CD14-positive monocyte (primary cell): ENCODE results near the gene SLC6A7. TPM values are rescaled to one million over a fixed set of nuclear protein-coding genes. Genes with fewer than 3 reads are reported as not detected.

Source experiments
- DNase-seq, 3 donors: peaks; one replicate each; pipeline ENCODE4 v3.0.0-alpha.2; 2011 to 2022
- H2AFZ ChIP-seq: 2 replicates; pipeline ENCODE4 v1.6.0; 2012; ENCODE audit warnings: mild to moderate bottlenecking, low read depth, low read length, inconsistent platforms; ENCODE audit not compliant: insufficient read depth, poor library complexity, severe bottlenecking
- H3K27ac ChIP-seq, 2 donors: 1 replicate in 1 of 2; 2 replicates in 1 of 2; pipeline ENCODE4 v1.5.1; 2012 to 2013; ENCODE audit warnings: low read length in 2 of 2, control low read depth in 1 of 2, inconsistent platforms in 1 of 2, low read depth in 1 of 2, mild to moderate bottlenecking in 1 of 2
- H3K27me3 ChIP-seq, 2 donors: one replicate each; pipeline versions ENCODE4 v1.6.0 to v1.6.1; 2011 to 2013; ENCODE audit warnings: low read length in 2 of 2; ENCODE audit not compliant: control insufficient read depth in 2 of 2, insufficient read depth in 2 of 2
- H3K36me3 ChIP-seq, 2 donors: replicated peaks in 1 of 2; 1 replicate in 1 of 2; 2 replicates in 1 of 2; pipeline versions ENCODE4 v1.5.1 to v1.6.1; 2012 to 2013; ENCODE audit warnings: low read length in 2 of 2, control low read depth in 1 of 2, inconsistent platforms in 1 of 2, mild to moderate bottlenecking in 1 of 2; ENCODE audit not compliant: insufficient read depth in 2 of 2, control insufficient read depth in 1 of 2
- H3K4me1 ChIP-seq, 2 donors: 1 replicate in 1 of 2; 2 replicates in 1 of 2; pipeline versions ENCODE4 v1.5.1 to v1.6.1; 2012 to 2013; ENCODE audit warnings: low read length in 2 of 2, control low read depth in 1 of 2, inconsistent platforms in 1 of 2, mild to moderate bottlenecking in 1 of 2, moderate library complexity in 1 of 2; ENCODE audit not compliant: insufficient read depth in 2 of 2, control insufficient read depth in 1 of 2
- H3K4me2 ChIP-seq: replicated peaks from 2 replicates; pipeline ENCODE3; 2012; ENCODE audit warnings: low read length, moderate library complexity, mild to moderate bottlenecking; ENCODE audit not compliant: poor library complexity, severe bottlenecking; ENCODE audit errors: extremely low read depth
- H3K4me3 ChIP-seq, 3 experiments: fragments of 200-600 bp in 1 of 3; sonication (generic) in 1 of 3; replicated peaks in 1 of 3; 1 replicate in 2 of 3; 2 replicates in 1 of 3; pipeline ENCODE4 v1.5.1; 2011 to 2013; ENCODE audit warnings: low read length in 3 of 3, mild to moderate bottlenecking in 3 of 3, control low read depth in 2 of 3, low read depth in 2 of 3, inconsistent platforms in 1 of 3, moderate library complexity in 1 of 3
- H3K79me2 ChIP-seq: 2 replicates; pipeline ENCODE4 v1.6.0; 2012; ENCODE audit warnings: mild to moderate bottlenecking, control low read depth, inconsistent platforms, low read length, moderate library complexity; ENCODE audit not compliant: insufficient read depth
- H3K9ac ChIP-seq: 2 replicates; pipeline ENCODE4 v1.6.0; 2017; ENCODE audit warnings: low read length, mild to moderate bottlenecking; ENCODE audit not compliant: insufficient read depth, poor library complexity, severe bottlenecking
- H3K9me3 ChIP-seq, 2 donors: replicated peaks in 1 of 2; 1 replicate in 1 of 2; 2 replicates in 1 of 2; pipeline versions ENCODE4 v1.5.1 to v1.6.1; 2012 to 2013; ENCODE audit warnings: low read length in 2 of 2, control low read depth in 1 of 2; ENCODE audit not compliant: control insufficient read depth in 1 of 2, insufficient read depth in 1 of 2
- H4K20me1 ChIP-seq: 2 replicates; pipeline ENCODE4 v1.6.0; 2012; ENCODE audit warnings: mild to moderate bottlenecking, low read length, control low read depth, moderate library complexity; ENCODE audit not compliant: insufficient read depth
- H3K27ac Mint-ChIP-seq, 7 donors: one replicate each; pipeline ENCODE4 v1.8.0; 2020; ENCODE audit warnings: mild to moderate bottlenecking in 7 of 7, mixed read lengths in 7 of 7, moderate library complexity in 6 of 7, inconsistent platforms in 2 of 7
- H3K27me3 Mint-ChIP-seq, 3 donors: one replicate each; pipeline ENCODE4 v1.8.0; 2021 to 2022; ENCODE audit warnings: low read depth in 3 of 3, mild to moderate bottlenecking in 3 of 3, mixed read lengths in 3 of 3, moderate library complexity in 3 of 3, inconsistent platforms in 1 of 3
- H3K36me3 Mint-ChIP-seq, 2 donors: one replicate each; pipeline ENCODE4 v1.8.0; 2020; ENCODE audit warnings: mixed read lengths in 2 of 2, inconsistent platforms in 1 of 2, mild to moderate bottlenecking in 1 of 2
- H3K4me1 Mint-ChIP-seq: one replicate; pipeline ENCODE4 v1.8.0; 2020; ENCODE audit warnings: mild to moderate bottlenecking, mixed read lengths
- H3K4me3 Mint-ChIP-seq, 2 donors: one replicate each; pipeline ENCODE4 v1.8.0; 2020; ENCODE audit warnings: mild to moderate bottlenecking in 2 of 2, mixed read lengths in 2 of 2, moderate library complexity in 1 of 2
- H3K9me3 Mint-ChIP-seq, 7 donors: one replicate each; pipeline ENCODE4 v1.8.0; 2020 to 2022; ENCODE audit warnings: mixed read lengths in 7 of 7, mild to moderate bottlenecking in 6 of 7, moderate library complexity in 6 of 7, inconsistent platforms in 2 of 7
- WGBS: methylation state at CpG from one replicate; pipeline ENCODE4 v1.1.5; 2013; ENCODE audit warnings: missing lambda C conversion rate; ENCODE audit not compliant: insufficient coverage; 5-methylcytosine and 5-hydroxymethylcytosine counted together
- intact Hi-C, 2 donors: fragments of 100-400 bp; cut with micrococcal nuclease; formaldehyde crosslinking; loops; one replicate each; pipeline versions ENCODE4 v1.15.0 to v1.15.1; 2023
- polyA plus RNA-seq, 3 donors: library from polyadenylated mRNA; depleted of rRNA in 1 of 3; unstranded in 2 of 3; stranded (reverse) in 1 of 3; fragments of 300-500 nt in 2 of 3; fragments of >200 nt in 1 of 3; fragmentation: Illumina TruSeq in 2 of 3; gene quantifications; 1 replicate in 2 of 3; 2 replicates in 1 of 3; pipeline ENCODE4 v1.2.3, GENCODE V29; 2012 to 2021
- TF ChIP-seq, protein P1 (sequence below): fragments of 200-600 bp; IDR thresholded peaks from one replicate; pipeline ENCODE4 v1.8.0; 2022; ENCODE audit warnings: antibody characterized with exemption, mild to moderate bottlenecking

Gene SLC6A7
- polyA plus RNA-seq, 3 donors = 0.07 TPM; not detected in 2

DNA sequence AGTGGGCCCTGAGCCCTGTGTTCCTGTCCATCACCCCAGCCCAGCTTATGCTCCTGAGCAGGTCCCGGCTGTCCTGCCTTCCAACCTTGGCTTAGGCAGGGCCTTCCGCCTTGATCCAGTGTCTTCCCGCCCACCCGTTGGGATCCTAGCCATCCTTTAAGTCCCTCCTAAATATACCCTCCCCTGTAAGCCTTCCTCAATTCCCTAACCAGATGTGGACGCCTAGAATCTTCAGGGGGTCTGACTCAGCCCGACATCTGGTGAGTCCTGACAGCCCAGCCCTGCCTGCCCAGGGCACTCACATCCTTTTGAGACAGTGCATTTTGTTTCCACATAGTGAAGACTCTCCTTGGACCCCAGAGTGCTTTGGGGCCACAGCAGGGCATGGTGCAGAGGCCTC is 23.7 kb downstream of the SLC6A7 start:
- WGBS = 91% methylated on average over 6 of the region's 6 CpGs
- Histone ChIP-seq H2AFZ (no peak overlapping the region), H3K4me3 (no peak overlapping the region), H3K36me3 (no peaks in the 10 kb centered on the region), H3K79me2 (no peaks in the 10 kb centered on the region), H3K9ac (no peak overlapping the region), H3K9me3 (no peaks in the 10 kb centered on the region), H3K4me1 (peaks cover 7 to 10% of the 10 kb centered on the region in 2 donors), H3K27me3 (peaks cover 0 to 11% of the 10 kb centered on the region in 2 donors), H3K27ac (no peak overlapping the region), H3K4me2 (no peak overlapping the region), H4K20me1 (no peaks in the 10 kb centered on the region)
- Mint-ChIP-seq H3K4me1 (peaks cover 21% of the 10 kb centered on the region), H3K27ac (peak overlapping the region in 1 of 7 donors; percentile 74), H3K9me3 (peaks cover 0 to 2% (median 0%) of the 10 kb centered on the region in 7 donors), H3K36me3 (no peaks in the 10 kb centered on the region), H3K27me3 (peaks cover 24 to 27% (median 25%) of the 10 kb centered on the region in 3 donors), H3K4me3 (no peak overlapping the region)
- intact Hi-C loops = no loop called here
- TF ChIP-seq, protein P1, sequence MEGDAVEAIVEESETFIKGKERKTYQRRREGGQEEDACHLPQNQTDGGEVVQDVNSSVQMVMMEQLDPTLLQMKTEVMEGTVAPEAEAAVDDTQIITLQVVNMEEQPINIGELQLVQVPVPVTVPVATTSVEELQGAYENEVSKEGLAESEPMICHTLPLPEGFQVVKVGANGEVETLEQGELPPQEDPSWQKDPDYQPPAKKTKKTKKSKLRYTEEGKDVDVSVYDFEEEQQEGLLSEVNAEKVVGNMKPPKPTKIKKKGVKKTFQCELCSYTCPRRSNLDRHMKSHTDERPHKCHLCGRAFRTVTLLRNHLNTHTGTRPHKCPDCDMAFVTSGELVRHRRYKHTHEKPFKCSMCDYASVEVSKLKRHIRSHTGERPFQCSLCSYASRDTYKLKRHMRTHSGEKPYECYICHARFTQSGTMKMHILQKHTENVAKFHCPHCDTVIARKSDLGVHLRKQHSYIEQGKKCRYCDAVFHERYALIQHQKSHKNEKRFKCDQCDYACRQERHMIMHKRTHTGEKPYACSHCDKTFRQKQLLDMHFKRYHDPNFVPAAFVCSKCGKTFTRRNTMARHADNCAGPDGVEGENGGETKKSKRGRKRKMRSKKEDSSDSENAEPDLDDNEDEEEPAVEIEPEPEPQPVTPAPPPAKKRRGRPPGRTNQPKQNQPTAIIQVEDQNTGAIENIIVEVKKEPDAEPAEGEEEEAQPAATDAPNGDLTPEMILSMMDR = no peak
- no peak for DNase-seq

DNA sequence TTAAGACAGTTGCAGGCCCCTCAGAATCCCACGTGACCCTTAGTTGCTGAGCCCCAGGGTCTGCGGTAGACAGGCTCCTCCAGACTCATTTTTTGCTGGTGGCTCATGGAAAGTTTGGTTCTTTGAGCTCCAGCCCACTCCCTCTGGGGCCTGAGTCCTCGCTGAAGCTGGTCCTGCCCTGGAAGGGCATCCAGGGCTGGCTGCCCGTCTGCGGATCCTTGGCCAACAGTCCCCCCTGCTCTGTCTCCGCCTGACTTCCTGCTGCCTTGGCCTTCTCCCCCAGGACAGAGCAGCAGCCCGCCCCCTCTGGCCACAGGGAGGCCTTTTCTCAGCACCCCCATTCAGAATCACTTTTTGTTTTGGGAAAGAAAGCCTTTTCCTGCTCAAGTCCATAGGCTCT is 24.4 kb downstream of the SLC6A7 start:
- Histone ChIP-seq H4K20me1 (no peaks in the 10 kb centered on the region), H3K4me3 (no peak overlapping the region), H3K36me3 (no peaks in the 10 kb centered on the region), H3K9me3 (no peaks in the 10 kb centered on the region), H2AFZ (no peak overlapping the region), H3K4me2 (no peak overlapping the region), H3K4me1 (peaks cover 2 to 3% of the 10 kb centered on the region in 2 donors), H3K9ac (no peak overlapping the region), H3K79me2 (no peaks in the 10 kb centered on the region), H3K27ac (no peak overlapping the region), H3K27me3 (peaks cover 0 to 4% of the 10 kb centered on the region in 2 donors)
- TF ChIP-seq, protein P1 = no peak
- peaks cover 13% of the 10 kb centered on the region for H3K4me1 Mint-ChIP-seq
- intact Hi-C loops = no loop called here
- H3K9me3 Mint-ChIP-seq = peaks cover 0 to 1% (median 0%) of the 10 kb centered on the region in 7 donors
- peak overlapping the region in 1 of 7 donors; percentile 15 for H3K27ac Mint-ChIP-seq
- no peak for DNase-seq
- no peaks in the 10 kb centered on the region for H3K36me3 Mint-ChIP-seq
- 98% methylated on average over 7 of the region's 7 CpGs for WGBS
- no peak overlapping the region for H3K4me3 Mint-ChIP-seq
- peaks cover 16 to 19% (median 19%) of the 10 kb centered on the region in 3 donors for H3K27me3 Mint-ChIP-seq
